DND-41 (cell line): Measurements from ENCODE around the gene ZNF316.

ENCODE experiments used
- CTCF ChIP-seq: IDR thresholded peaks from 2 replicates; pipeline ENCODE4 v1.5.1; 2012; ENCODE audit warnings: borderline replicate concordance, low read length, moderate library complexity, mild to moderate bottlenecking; ENCODE audit not compliant: poor library complexity, severe bottlenecking; ENCODE audit errors: extremely low read depth
- EZH2 ChIP-seq: IDR thresholded peaks from 3 replicates; pipeline ENCODE4 v1.6.1; 2012; ENCODE audit warnings: borderline replicate concordance, low read depth, mild to moderate bottlenecking, moderate library complexity, low read length, inconsistent platforms; ENCODE audit not compliant: severe bottlenecking

GRCh38 chr7:6636741-6637543, at the start of gene ZNF316:
- TF ChIP-seq CTCF (no peak), EZH2 (no peak)
